ENCODE data around the gene GPR146. TPM values are rescaled to one million over a fixed set of nuclear protein-coding genes. Genes with fewer than 3 reads are reported as not detected.

The GPR146 gene
- total RNA-seq, 2 donors from 2014 or later, result 0.66 to 0.75 TPM

GRCh38 chr7:1099154-1099542, 54.8 kb downstream of the GPR146 start:
- no peaks in the 10 kb centered on the region for H3K4me1 Mint-ChIP-seq
- H3K27me3 Mint-ChIP-seq (ENCODE audit: insufficient read depth), result no peaks in the 10 kb centered on the region
- 97% methylated on average over 10 to 26 of the region's 26 CpGs for WGBS, 2 experiments (ENCODE audit: insufficient coverage in 1 of 2, insufficient read length in 1 of 2)
- Histone ChIP-seq H3K27ac (ENCODE audit: low read depth, low read length) (no peak overlapping the region), H3K9me3 (ENCODE audit: control insufficient read depth, low read length) (no peaks in the 10 kb centered on the region), H3K36me3 (ENCODE audit: control insufficient read depth, insufficient read depth, low read length) (peaks cover 10% of the 10 kb centered on the region), H3K4me1 (ENCODE audit: control insufficient read depth, insufficient read depth, low read length) (peaks cover 3% of the 10 kb centered on the region), H3K27me3 (ENCODE audit: control insufficient read depth, insufficient read depth, low read length, poor library complexity, severe bottlenecking) (no peaks in the 10 kb centered on the region), H3K9ac (ENCODE audit: extremely low read depth, low read length, poor library complexity, severe bottlenecking) (no peak overlapping the region), H3K4me3 (ENCODE audit: low read length) (no peak overlapping the region)
- no peak overlapping the region for H3K27ac Mint-ChIP-seq
- no peak overlapping the region for H3K4me3 Mint-ChIP-seq
- peaks cover 14% of the 10 kb centered on the region for H3K36me3 Mint-ChIP-seq (ENCODE audit: low read depth)
- TF ChIP-seq, protein P1, sequence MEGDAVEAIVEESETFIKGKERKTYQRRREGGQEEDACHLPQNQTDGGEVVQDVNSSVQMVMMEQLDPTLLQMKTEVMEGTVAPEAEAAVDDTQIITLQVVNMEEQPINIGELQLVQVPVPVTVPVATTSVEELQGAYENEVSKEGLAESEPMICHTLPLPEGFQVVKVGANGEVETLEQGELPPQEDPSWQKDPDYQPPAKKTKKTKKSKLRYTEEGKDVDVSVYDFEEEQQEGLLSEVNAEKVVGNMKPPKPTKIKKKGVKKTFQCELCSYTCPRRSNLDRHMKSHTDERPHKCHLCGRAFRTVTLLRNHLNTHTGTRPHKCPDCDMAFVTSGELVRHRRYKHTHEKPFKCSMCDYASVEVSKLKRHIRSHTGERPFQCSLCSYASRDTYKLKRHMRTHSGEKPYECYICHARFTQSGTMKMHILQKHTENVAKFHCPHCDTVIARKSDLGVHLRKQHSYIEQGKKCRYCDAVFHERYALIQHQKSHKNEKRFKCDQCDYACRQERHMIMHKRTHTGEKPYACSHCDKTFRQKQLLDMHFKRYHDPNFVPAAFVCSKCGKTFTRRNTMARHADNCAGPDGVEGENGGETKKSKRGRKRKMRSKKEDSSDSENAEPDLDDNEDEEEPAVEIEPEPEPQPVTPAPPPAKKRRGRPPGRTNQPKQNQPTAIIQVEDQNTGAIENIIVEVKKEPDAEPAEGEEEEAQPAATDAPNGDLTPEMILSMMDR (conservative IDR thresholded peaks at IDR 0.05), result no peak
- DNase-seq, result no peak
- H3K9me3 Mint-ChIP-seq, result peaks cover 2% of the 10 kb centered on the region

DNA sequence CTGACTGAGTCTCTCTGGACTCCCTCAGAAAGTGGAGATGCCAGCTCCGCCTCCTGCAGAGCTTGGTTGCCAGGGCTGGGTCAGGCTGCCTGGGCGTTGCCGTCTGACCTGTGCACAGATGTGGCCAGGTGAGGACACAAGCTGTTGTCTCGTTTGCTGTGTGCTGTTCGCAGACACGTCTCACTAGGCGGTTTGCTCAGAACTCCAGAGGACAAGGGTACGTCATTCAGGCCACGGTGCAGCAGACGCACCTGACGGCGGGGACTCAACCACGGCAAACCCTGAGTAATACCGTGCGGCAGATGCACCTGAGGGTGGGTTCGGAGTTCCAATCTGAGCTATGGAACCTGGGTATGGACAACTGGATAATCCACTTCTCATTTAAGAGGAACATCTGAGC, 55.3 kb downstream of the GPR146 start:
- Histone ChIP-seq H3K27ac (ENCODE audit: low read depth, low read length) (peak overlapping the region; percentile 88), H3K4me1 (ENCODE audit: control insufficient read depth, insufficient read depth, low read length) (peaks cover 3% of the 10 kb centered on the region), H3K4me3 (ENCODE audit: low read length) (no peak overlapping the region), H3K27me3 (ENCODE audit: control insufficient read depth, insufficient read depth, low read length, poor library complexity, severe bottlenecking) (no peaks in the 10 kb centered on the region), H3K9me3 (ENCODE audit: control insufficient read depth, low read length) (no peaks in the 10 kb centered on the region), H3K36me3 (ENCODE audit: control insufficient read depth, insufficient read depth, low read length) (peaks cover 10% of the 10 kb centered on the region), H3K9ac (ENCODE audit: extremely low read depth, low read length, poor library complexity, severe bottlenecking) (no peak overlapping the region)
- DNase-seq, result no peak
- TF ChIP-seq, protein P1 (conservative IDR thresholded peaks at IDR 0.05), result no peak
- H3K27me3 Mint-ChIP-seq (ENCODE audit: insufficient read depth), result no peaks in the 10 kb centered on the region
- H3K4me1 Mint-ChIP-seq, result no peaks in the 10 kb centered on the region
- H3K9me3 Mint-ChIP-seq, result peaks cover 2% of the 10 kb centered on the region
- H3K27ac Mint-ChIP-seq, result no peak overlapping the region
- H3K36me3 Mint-ChIP-seq (ENCODE audit: low read depth), result peaks cover 14% of the 10 kb centered on the region
- 95 to 99% methylated on average over 15 to 16 of the region's 16 CpGs for WGBS, 2 experiments (ENCODE audit: insufficient coverage in 1 of 2, insufficient read length in 1 of 2)
- H3K4me3 Mint-ChIP-seq, result no peak overlapping the region

GRCh38 chr7:1100386-1100785, 56.0 kb downstream of the GPR146 start:
- Mint-ChIP-seq H3K27ac (no peak overlapping the region), H3K9me3 (peaks cover 2% of the 10 kb centered on the region), H3K4me3 (no peak overlapping the region), H3K4me1 (no peaks in the 10 kb centered on the region), H3K36me3 (ENCODE audit: low read depth) (peaks cover 14% of the 10 kb centered on the region), H3K27me3 (ENCODE audit: insufficient read depth) (no peaks in the 10 kb centered on the region)
- no peak overlapping the region for H3K9ac ChIP-seq (ENCODE audit: extremely low read depth, low read length, poor library complexity, severe bottlenecking)
- no peaks in the 10 kb centered on the region for H3K9me3 ChIP-seq (ENCODE audit: control insufficient read depth, low read length)
- no peak overlapping the region for H3K4me3 ChIP-seq (ENCODE audit: low read length)
- 91 to 92% methylated on average over 7 to 14 of the region's 14 CpGs for whole genome bisulfite sequencing, 2 experiments (ENCODE audit: insufficient coverage in 1 of 2, insufficient read length in 1 of 2)
- peak overlapping the region; percentile 88 for H3K27ac ChIP-seq (ENCODE audit: low read depth, low read length)
- no peaks in the 10 kb centered on the region for H3K27me3 ChIP-seq (ENCODE audit: control insufficient read depth, insufficient read depth, low read length, poor library complexity, severe bottlenecking)
- DNase-seq, result no peak
- peaks cover 3% of the 10 kb centered on the region for H3K4me1 ChIP-seq (ENCODE audit: control insufficient read depth, insufficient read depth, low read length)
- TF ChIP-seq, protein P1 (conservative IDR thresholded peaks at IDR 0.05), result no peak
- H3K36me3 ChIP-seq (ENCODE audit: control insufficient read depth, insufficient read depth, low read length), result peaks cover 15% of the 10 kb centered on the region
